ENCODE data around the gene TUBE1. TPM values are rescaled to one million over a fixed set of nuclear protein-coding genes. Genes with fewer than 3 reads are reported as not detected.

The TUBE1 gene
- total and polyA plus RNA-seq, 10 of the 15 experiments (the other 5 are each of a cell fraction or from before 2014, with no cell fraction given) = 6.3 to 25.2 (median 13.6) TPM

DNA sequence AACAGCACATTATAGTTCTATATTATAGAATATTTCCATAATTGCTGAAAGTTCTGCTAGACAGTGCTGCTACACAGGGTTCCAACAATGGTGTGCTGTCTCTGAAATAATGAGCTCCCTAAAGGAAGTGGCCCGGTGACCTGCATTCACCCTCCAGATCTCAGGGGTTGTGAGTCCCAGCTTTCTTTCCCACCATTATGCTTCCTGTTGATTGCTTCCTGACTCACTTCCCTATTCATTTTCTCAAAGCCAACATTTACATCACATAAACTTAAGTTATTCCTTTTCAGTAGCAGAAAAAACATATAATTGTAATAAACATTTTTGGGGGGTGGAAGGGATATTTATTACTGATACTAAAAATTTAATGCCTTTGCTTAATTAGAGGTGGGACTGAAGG is 46.3 kb downstream of the TUBE1 start (continued):
- TF ChIP-seq, protein P1, sequence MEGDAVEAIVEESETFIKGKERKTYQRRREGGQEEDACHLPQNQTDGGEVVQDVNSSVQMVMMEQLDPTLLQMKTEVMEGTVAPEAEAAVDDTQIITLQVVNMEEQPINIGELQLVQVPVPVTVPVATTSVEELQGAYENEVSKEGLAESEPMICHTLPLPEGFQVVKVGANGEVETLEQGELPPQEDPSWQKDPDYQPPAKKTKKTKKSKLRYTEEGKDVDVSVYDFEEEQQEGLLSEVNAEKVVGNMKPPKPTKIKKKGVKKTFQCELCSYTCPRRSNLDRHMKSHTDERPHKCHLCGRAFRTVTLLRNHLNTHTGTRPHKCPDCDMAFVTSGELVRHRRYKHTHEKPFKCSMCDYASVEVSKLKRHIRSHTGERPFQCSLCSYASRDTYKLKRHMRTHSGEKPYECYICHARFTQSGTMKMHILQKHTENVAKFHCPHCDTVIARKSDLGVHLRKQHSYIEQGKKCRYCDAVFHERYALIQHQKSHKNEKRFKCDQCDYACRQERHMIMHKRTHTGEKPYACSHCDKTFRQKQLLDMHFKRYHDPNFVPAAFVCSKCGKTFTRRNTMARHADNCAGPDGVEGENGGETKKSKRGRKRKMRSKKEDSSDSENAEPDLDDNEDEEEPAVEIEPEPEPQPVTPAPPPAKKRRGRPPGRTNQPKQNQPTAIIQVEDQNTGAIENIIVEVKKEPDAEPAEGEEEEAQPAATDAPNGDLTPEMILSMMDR (IDR thresholded peaks at IDR 0.05 in 2 of 3, conservative IDR thresholded peaks at IDR 0.05 in 1 of 3; ENCODE audit: control insufficient read depth in 2 of 3, extremely low read depth in 1 of 3, insufficient read depth in 1 of 3, low read depth in 3 of 3, low read length in 3 of 3) = no peak
- TF ChIP-seq, protein P2, sequence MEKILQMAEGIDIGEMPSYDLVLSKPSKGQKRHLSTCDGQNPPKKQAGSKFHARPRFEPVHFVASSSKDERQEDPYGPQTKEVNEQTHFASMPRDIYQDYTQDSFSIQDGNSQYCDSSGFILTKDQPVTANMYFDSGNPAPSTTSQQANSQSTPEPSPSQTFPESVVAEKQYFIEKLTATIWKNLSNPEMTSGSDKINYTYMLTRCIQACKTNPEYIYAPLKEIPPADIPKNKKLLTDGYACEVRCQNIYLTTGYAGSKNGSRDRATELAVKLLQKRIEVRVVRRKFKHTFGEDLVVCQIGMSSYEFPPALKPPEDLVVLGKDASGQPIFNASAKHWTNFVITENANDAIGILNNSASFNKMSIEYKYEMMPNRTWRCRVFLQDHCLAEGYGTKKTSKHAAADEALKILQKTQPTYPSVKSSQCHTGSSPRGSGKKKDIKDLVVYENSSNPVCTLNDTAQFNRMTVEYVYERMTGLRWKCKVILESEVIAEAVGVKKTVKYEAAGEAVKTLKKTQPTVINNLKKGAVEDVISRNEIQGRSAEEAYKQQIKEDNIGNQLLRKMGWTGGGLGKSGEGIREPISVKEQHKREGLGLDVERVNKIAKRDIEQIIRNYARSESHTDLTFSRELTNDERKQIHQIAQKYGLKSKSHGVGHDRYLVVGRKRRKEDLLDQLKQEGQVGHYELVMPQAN (conservative IDR thresholded peaks at IDR 0.05) = no peak
- TF ChIP-seq CEBPB (IDR thresholded peaks at IDR 0.05; ENCODE audit: borderline replicate concordance in 1 of 2, low read depth in 2 of 2, low read length in 2 of 2) (no peak), SPI1 (IDR thresholded peaks at IDR 0.05; ENCODE audit: borderline replicate concordance, insufficient read depth, low read depth, low read length) (no peak)

DNA sequence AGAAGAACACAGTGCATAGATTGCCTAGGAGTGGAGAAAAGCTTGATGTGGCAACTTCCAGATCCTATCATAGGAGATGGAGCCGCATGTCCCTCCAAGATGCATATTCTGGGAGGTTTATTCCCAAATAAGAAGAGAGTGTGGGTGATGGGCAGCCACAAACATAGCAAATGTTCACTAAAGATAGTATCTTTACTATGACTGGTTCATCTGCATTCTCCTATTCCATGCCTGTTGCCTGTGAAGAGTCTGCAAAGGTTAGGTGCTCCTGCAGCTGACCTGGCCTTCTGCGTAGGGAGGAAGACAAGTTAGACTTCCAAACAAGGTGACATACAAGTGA is 47.9 kb downstream of the TUBE1 start:
- in situ Hi-C loops (cut with MboI) (no loop called here), intact Hi-C loops (cut with micrococcal nuclease; ENCODE audit: unreplicated experiment) (no loop called here)
- Histone ChIP-seq H3K36me3 (ENCODE audit: control insufficient read depth in 2 of 2, insufficient read depth in 2 of 2, low read length in 1 of 2) (no peaks in the 10 kb centered on the region), H3K79me2 (ENCODE audit: control insufficient read depth, insufficient read depth, low read length) (no peaks in the 10 kb centered on the region), H3K9me3 (replicated peaks; ENCODE audit: control insufficient read depth, insufficient read depth, low read length) (no peaks in the 10 kb centered on the region), H2AFZ (ENCODE audit: control insufficient read depth, low read depth, low read length) (no peak overlapping the region), H3K4me2 (ENCODE audit: control insufficient read depth, insufficient read depth) (no peak overlapping the region), H3K9ac (ENCODE audit: control insufficient read depth, insufficient read depth, low read length) (no peak overlapping the region), H3K27ac (ENCODE audit: control insufficient read depth, insufficient read depth) (no peak overlapping the region), H4K20me1 (ENCODE audit: control insufficient read depth, insufficient read depth) (no peaks in the 10 kb centered on the region), H3K4me3 (no peak overlapping the region), H3K4me1 (ENCODE audit: control insufficient read depth, insufficient read depth, low read length) (no peaks in the 10 kb centered on the region), H3K27me3 (replicated peaks in 1 of 2; ENCODE audit: control insufficient read depth in 2 of 2, insufficient read depth in 2 of 2, low read length in 1 of 2) (no peaks in the 10 kb centered on the region)
- POLR2A ChIA-PET = interaction anchor here (0.9 kb wide), 1 partner anchor 780 kb away, joined by 3 read pairs; a partner anchor contains a TSS
- no TSS peak for BruUV-seq (replicated peaks)
- FAIRE-seq (no peak), DNase-seq (ENCODE audit: low read depth, low spot score) (no peak), ATAC-seq (no peak)
- no peak for TF ChIP-seq YBX1 (IDR thresholded peaks at IDR 0.05)
- TF ChIP-seq, protein P3, sequence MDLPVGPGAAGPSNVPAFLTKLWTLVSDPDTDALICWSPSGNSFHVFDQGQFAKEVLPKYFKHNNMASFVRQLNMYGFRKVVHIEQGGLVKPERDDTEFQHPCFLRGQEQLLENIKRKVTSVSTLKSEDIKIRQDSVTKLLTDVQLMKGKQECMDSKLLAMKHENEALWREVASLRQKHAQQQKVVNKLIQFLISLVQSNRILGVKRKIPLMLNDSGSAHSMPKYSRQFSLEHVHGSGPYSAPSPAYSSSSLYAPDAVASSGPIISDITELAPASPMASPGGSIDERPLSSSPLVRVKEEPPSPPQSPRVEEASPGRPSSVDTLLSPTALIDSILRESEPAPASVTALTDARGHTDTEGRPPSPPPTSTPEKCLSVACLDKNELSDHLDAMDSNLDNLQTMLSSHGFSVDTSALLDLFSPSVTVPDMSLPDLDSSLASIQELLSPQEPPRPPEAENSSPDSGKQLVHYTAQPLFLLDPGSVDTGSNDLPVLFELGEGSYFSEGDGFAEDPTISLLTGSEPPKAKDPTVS (IDR thresholded peaks at IDR 0.05; ENCODE audit: low read depth, low read length) = no peak
- RAD21 ChIA-PET (ENCODE audit: unreplicated experiment) = no interaction called here
- CTCF ChIA-PET = interaction anchor here (1.0 to 9.4 kb wide), 8 partner anchors 11 to 780 kb away, joined by 3 to 96 read pairs (median 34); a partner anchor contains a TSS
- SMC1A ChIA-PET (ENCODE audit: uncharacterized antibody, unreplicated experiment) = interaction anchor here (0.7 to 6.6 kb wide), 8 partner anchors 9 to 329 kb away, joined by 3 to 53 read pairs (median 3); no protein-coding TSS in a partner anchor
- 42% methylated on average over 2 of the region's 2 CpGs for WGBS (ENCODE audit: insufficient coverage, insufficient replicate concordance, low lambda C conversion rate, missing lambda C conversion rate)

Data from GM12878 (cell line).